Naive B cell (primary cell): ENCODE data around the gene PTDSS2. TPM values are rescaled to one million over a fixed set of nuclear protein-coding genes. Genes with fewer than 3 reads are reported as not detected.

Source experiments
- ATAC-seq, 2 donors: fragments of 150-1000 bp; cut with Tn5 transposase; 2 replicates each; pipeline ENCODE4 v1.10.0; 2021; ENCODE audit warnings: low read depth in 2 of 2, mild to moderate bottlenecking in 2 of 2, moderate library complexity in 2 of 2
- DNase-seq: peaks from one replicate; pipeline ENCODE4 v3.0.0; 2022
- H3K27ac Mint-ChIP-seq, 6 donors: one replicate each; pipeline ENCODE4 v1.8.0; 2020 to 2022; ENCODE audit warnings: mild to moderate bottlenecking in 6 of 6, mixed read lengths in 6 of 6, moderate library complexity in 5 of 6, inconsistent platforms in 2 of 6
- H3K27me3 Mint-ChIP-seq, 3 donors: one replicate each; pipeline ENCODE4 v1.8.0; 2021 to 2022; ENCODE audit warnings: mixed read lengths in 3 of 3, mild to moderate bottlenecking in 1 of 3
- H3K36me3 Mint-ChIP-seq, 2 donors: one replicate each; pipeline ENCODE4 v1.8.0; 2020 to 2022; ENCODE audit warnings: mixed read lengths in 2 of 2, inconsistent platforms in 1 of 2, mild to moderate bottlenecking in 1 of 2
- H3K4me1 Mint-ChIP-seq, 3 donors: one replicate each; pipeline ENCODE4 v1.8.0; 2020 to 2022; ENCODE audit warnings: mixed read lengths in 3 of 3, inconsistent platforms in 1 of 3, mild to moderate bottlenecking in 1 of 3, moderate library complexity in 1 of 3
- H3K4me3 Mint-ChIP-seq, 8 donors: one replicate each; pipeline ENCODE4 v1.8.0; 2020 to 2022; ENCODE audit warnings: mild to moderate bottlenecking in 8 of 8, mixed read lengths in 8 of 8, moderate library complexity in 8 of 8, inconsistent platforms in 2 of 8
- H3K9me3 Mint-ChIP-seq, 7 donors: one replicate each; pipeline ENCODE4 v1.8.0; 2020 to 2022; ENCODE audit warnings: mixed read lengths in 7 of 7, mild to moderate bottlenecking in 5 of 7, inconsistent platforms in 2 of 7, moderate library complexity in 1 of 7
- polyA plus RNA-seq, 6 donors: library from polyadenylated mRNA; unstranded; fragments of 300-500 nt; fragmentation: Illumina TruSeq; gene quantifications; one replicate each; pipeline ENCODE4 v1.2.3, GENCODE V29; 2021; ENCODE audit warnings: low read depth in 6 of 6

The PTDSS2 gene
- polyA plus RNA-seq, 6 donors from 2014 or later = 5.5 to 12.3 (median 10.3) TPM

DNA sequence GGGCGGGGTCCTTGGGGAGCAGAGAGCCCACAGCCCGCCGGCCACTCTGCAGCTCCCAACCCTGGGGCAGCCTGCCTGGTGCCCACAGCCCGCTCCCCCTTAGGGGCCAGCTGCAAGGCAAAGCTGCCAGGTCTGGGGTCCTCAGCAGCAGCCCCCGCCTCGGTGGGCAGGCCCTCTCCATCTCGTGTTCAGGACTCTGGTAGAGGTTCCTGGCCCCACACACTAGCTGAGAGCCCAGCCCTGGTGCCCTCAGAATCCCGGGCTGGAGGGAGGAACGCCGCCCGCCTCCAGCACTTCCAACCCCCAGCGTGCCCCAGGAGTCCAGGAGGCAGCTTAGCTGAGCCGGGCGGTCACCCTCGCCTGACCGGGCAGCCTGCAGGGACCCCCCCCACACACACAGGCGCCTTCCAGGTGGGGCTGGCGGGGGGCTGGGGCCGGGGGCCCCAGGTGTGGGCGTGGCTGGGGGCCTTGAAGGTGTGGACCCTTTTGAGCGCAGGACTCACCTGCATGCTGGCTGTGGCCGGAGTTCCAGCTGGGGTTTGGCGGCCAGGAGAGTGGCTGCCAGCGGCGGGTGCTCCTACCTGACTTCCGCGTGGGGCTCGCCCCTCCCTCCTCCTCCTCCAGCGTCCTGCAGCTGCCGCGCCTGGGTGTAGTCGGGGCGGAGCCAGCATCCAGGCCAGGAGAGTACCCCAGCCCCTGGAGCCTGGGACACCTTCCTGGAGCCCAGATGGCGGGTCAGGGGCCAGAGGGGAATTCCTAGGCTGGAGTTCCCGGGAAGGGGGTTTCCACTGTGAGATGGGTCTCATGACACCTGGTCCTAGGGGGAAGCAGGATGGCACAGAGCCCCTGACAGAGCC, 8.4 kb upstream of the PTDSS2 start, which contains the start of gene ANO9:
Gene ANO9, minus strand, starts transcription at position 594 of the 857 bp plus-strand sequence. Its CDS starts 85 bp downstream, at position 509.
- peak; percentile 39 for DNase-seq
- H3K9me3 Mint-ChIP-seq = no peaks in the 10 kb centered on the region
- H3K36me3 Mint-ChIP-seq = no peaks in the 10 kb centered on the region
- peaks cover 0 to 12% (median 0%) of the 10 kb centered on the region in 3 donors for H3K27me3 Mint-ChIP-seq
- ATAC-seq = peak; percentile 87 to 88
- H3K4me3 Mint-ChIP-seq = peak within 1 kb of the TSS; percentile 43 to 83 (median 66)
- peaks cover 0 to 25% (median 5%) of the 10 kb centered on the region in 3 donors for H3K4me1 Mint-ChIP-seq
- H3K27ac Mint-ChIP-seq = peak within 1 kb of the TSS in 3 of 6 donors; percentile 59 to 80 (median 64)

DNA sequence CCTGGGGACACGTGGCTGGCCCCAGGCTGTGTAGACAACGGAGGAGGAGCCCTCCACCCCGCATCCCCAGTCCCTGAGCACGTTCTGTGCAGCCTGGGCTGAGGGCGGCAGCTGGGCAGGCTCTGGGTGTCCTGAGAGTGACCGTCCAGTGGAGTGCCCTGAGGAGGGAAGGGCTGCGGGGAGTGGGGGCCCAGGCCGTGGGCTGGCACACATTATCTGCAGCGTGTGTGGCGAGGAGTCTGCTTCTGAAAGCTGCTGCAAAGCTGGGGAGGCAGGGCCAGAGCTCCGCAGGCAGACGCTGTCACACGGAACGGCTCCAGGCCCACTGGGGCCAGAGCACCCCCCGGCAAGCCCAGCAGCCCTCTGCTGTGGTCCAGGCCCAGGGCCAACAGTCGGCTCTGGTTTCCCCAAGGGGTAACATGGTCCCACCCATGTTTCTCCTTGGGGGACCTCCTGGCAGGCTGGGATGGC, 7.4 kb upstream of the PTDSS2 start:
- peak overlapping the region in 1 of 6 donors; percentile 64 for H3K27ac Mint-ChIP-seq
- no peak for DNase-seq
- H3K36me3 Mint-ChIP-seq = no peaks in the 10 kb centered on the region
- H3K27me3 Mint-ChIP-seq = peaks cover 0 to 12% (median 0%) of the 10 kb centered on the region in 3 donors
- no peaks in the 10 kb centered on the region for H3K9me3 Mint-ChIP-seq
- no peak for ATAC-seq
- peaks cover 0 to 19% (median 5%) of the 10 kb centered on the region in 3 donors for H3K4me1 Mint-ChIP-seq
- H3K4me3 Mint-ChIP-seq = peak overlapping the region in 1 of 8 donors; percentile 22

DNA sequence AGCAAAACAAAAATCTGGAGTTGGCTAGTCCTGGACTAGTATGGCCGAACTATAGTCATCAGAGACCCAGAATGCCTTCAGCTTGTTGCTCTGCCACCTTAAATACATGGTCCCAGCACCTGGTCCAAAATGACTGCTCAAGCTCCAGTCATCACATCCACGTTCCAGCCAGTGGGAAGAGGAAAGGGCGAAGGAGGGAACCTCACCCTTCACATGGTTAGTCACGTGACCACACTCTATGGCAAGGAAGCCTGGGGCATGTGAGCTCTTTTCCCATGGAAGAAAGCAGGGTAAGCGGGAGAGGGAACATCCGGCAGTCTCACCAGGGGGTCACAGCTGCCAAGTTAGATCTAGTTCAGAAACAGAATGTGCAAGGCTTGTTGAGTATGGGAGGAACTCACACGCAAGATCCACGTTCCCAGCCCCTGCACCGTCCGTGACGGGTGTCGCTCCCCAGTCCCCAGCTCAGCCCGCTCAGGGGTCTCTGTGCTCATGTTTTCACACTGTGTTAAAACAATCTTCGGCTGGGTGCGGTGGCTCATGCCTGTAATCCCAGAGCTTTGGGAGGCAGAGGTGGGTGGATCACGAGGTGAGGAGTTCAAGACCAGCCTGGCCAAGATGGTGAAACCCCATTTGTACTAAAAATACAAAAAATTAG, 6.4 kb upstream of the PTDSS2 start:
- H3K27me3 Mint-ChIP-seq = peaks cover 0 to 12% (median 0%) of the 10 kb centered on the region in 3 donors
- no peak overlapping the region for H3K4me3 Mint-ChIP-seq
- no peaks in the 10 kb centered on the region for H3K36me3 Mint-ChIP-seq
- H3K9me3 Mint-ChIP-seq = no peaks in the 10 kb centered on the region
- no peak for DNase-seq
- ATAC-seq = no peak
- peak overlapping the region in 4 of 6 donors; percentile 31 to 92 (median 66) for H3K27ac Mint-ChIP-seq
- H3K4me1 Mint-ChIP-seq = peaks cover 3 to 27% (median 11%) of the 10 kb centered on the region in 3 donors

DNA sequence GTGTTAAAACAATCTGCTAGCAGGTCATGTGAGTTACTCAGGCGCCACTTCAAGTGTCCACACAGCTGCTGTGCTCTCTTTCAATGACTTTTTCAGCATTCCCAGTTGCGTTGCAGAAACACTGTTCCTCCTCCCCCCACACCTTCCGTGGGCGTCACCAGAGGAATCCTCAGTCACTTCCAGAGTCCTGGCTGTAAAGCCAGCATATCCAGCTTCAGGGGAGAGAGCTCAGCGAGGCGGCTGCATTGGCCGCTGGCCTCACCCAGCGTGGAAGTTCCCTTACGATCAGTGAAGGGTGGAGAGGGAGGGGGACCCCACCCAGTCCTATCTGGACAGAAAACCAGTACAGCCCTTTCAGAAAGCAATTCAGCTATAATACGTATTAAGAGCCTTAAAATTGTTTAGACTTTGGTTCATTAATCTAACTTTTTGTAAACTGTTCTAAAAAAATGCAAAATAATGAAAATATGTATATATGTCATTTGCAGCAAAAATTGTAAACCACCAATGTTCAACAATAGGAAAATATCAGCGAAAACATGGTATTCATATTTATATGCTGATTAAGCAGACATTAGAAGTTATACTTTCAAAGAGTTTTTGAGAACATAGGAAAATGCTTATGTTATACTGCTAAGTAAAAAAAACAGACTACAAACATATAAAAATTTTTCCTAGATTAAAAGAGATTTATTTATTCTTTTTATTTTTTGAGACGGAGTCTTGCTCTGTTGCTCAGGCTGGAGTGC, 5.5 kb upstream of the PTDSS2 start:
- H3K27me3 Mint-ChIP-seq = peaks cover 0 to 12% (median 0%) of the 10 kb centered on the region in 3 donors
- H3K27ac Mint-ChIP-seq = no peak overlapping the region
- peak overlapping the region in 1 of 8 donors; percentile 12 for H3K4me3 Mint-ChIP-seq
- ATAC-seq (no peak), DNase-seq (no peak)
- H3K9me3 Mint-ChIP-seq = no peaks in the 10 kb centered on the region
- H3K36me3 Mint-ChIP-seq = no peaks in the 10 kb centered on the region
- peaks cover 4 to 28% (median 13%) of the 10 kb centered on the region in 3 donors for H3K4me1 Mint-ChIP-seq

DNA sequence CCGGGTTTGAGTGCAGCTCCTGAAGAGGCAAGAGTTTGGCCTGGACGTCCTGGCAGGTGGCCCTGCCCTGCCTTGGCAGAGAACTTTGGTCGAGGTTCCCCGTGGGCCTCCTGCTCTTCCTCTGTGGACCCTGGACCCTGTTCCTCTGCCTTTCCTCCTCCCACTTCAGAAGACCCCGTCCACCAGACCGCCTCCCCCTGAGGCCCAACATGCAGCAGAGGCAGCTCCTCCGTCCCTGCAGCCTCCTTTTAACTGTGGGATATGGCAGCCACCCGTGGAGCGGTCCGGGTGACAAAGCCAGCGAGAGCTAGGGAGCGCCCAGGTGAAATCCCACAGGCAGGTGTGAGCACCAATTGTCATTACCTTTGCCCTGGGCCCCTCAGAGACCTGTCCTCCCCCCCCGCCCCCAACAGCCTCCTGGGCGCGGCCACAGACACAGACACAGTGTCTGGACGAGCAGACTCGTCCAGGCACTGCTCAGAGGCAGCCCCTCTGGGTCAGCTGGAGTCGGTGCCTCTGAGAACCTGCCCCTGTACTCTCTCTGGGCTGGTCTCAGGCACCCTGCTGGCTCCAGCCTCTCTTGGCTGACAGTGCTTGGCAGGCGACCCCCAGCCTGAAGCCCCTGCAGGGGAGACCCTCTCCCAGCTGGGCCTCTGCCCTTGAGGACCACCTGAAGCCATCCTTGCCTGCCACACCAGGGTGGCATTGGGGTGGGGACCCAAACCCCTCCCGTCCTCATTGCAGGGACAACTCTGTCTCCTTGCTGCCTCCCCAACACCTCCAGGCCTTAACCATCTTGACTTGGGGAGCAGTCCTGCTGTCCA, 4.1 kb upstream of the PTDSS2 start:
- peaks cover 0 to 5% of the 10 kb centered on the region in 2 donors for H3K36me3 Mint-ChIP-seq
- no peaks in the 10 kb centered on the region for H3K9me3 Mint-ChIP-seq
- peaks cover 9 to 25% (median 14%) of the 10 kb centered on the region in 3 donors for H3K4me1 Mint-ChIP-seq
- H3K27ac Mint-ChIP-seq = no peak overlapping the region
- DNase-seq (no peak), ATAC-seq (no peak)
- peaks cover 0 to 9% (median 0%) of the 10 kb centered on the region in 3 donors for H3K27me3 Mint-ChIP-seq
- peak overlapping the region in 3 of 8 donors; percentile 20 to 63 (median 53) for H3K4me3 Mint-ChIP-seq

DNA sequence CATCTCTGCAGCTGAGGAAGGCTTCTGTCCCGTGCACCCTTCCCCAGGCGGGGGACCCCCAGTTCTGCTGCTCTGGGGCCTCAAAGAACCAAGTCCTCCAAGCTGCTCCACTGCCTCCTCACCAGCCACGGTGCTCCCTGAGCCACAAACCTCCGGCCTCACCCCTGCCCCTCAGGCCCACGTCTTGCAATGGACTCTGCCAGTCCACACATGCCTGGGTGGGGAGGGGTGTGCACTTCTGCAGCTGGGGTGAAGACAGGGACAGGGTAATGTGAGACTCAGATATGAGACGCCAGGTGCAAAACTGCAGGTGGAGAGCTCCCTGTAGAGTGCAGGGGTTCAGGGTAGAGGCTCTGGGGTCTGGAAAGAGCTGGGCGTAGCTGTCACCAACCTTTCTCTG, 3.2 kb upstream of the PTDSS2 start:
- no peak for ATAC-seq
- peak overlapping the region in 3 of 6 donors; percentile 21 to 98 (median 30) for H3K27ac Mint-ChIP-seq
- DNase-seq = no peak
- H3K4me3 Mint-ChIP-seq = peak overlapping the region in 4 of 8 donors; percentile 5 to 48 (median 32)
- H3K9me3 Mint-ChIP-seq = no peaks in the 10 kb centered on the region
- peaks cover 0 to 6% (median 0%) of the 10 kb centered on the region in 3 donors for H3K27me3 Mint-ChIP-seq
- peaks cover 16 to 30% (median 19%) of the 10 kb centered on the region in 3 donors for H3K4me1 Mint-ChIP-seq
- H3K36me3 Mint-ChIP-seq = peaks cover 0 to 8% of the 10 kb centered on the region in 2 donors

DNA sequence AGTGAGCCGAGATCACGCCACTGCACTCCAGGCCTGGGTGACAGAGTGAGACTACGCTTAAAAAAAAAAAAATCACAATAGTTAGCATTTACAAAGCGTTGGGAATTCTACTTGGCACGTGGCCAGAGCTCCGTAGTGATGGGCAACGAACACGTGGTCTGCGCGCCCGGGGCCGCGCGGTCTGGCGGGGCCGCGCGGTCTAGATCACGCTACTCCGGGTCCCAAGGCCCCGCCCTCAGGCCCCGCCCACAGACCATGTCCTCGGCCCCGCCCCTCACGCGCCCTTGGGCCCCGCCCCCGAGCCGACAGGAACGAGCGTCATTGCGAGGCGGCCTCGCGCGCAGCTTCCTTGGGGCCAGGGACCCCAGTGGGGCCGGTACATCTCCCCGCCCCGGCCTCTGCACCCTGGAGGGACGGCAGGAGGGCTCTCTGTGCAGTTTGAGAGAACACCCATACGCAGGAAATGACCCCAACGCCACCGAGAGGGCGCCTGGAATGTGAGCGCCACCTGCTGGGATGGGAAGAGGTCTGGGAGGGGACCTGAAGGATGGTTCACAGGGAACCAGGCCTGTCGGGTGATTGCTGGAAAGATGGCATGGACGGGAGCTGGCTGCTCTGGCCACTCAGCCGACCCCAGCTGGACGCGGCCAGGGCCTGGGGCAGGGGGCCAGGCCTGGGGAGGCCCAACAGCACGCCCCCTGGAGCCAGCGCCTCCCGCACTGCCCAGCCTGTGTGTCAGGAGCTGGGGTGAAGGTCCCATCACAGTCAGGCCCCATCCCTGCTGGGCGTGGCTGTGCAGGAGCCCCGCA, 2.0 kb upstream of the PTDSS2 start:
- Mint-ChIP-seq H3K27ac (peak overlapping the region; percentile 93 to 99 (median 98)), H3K27me3 (peaks cover 0 to 6% (median 0%) of the 10 kb centered on the region in 3 donors), H3K36me3 (peaks cover 0 to 8% of the 10 kb centered on the region in 2 donors), H3K4me3 (peak overlapping the region; percentile 88 to 97 (median 94)), H3K4me1 (peaks cover 26 to 41% (median 28%) of the 10 kb centered on the region in 3 donors), H3K9me3 (no peaks in the 10 kb centered on the region)
- DNase-seq (peak; percentile 93), ATAC-seq (peak; percentile 62 to 66)

DNA sequence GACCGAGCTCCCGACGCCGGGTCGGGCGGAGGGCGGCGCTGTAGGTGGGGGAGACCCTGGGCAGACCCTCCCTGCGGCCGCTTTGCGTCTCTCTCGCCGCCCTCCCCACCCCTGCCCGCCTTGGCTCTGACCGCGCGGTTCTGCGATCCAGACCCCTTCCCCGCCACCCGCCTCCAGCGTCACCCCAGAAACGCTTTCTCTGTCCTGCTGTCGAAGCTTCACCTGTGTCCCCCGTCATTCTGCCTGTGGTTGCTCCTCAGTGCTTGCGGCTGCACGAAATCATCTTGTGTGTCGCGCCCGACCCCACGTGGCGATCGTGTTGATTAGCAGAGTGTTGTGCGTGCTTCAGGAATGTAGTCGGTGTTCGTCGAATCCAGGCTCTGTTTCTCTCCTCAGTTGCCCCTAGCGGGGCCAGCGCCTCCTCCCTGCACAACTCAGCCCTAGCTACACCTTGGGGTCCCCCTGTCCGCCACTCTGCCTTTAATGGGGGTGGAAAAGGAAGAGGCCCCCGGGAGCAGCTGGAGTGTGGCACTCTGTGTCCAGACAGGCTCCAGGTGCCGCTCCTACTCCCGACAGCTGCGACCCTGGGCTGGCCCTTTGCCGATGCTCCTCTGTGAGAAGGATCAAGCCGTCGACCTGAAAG, 851 bp downstream of the PTDSS2 start:
- H3K4me3 Mint-ChIP-seq = peak overlapping the region; percentile 87 to 98 (median 96)
- no peaks in the 10 kb centered on the region for H3K27me3 Mint-ChIP-seq
- no peaks in the 10 kb centered on the region for H3K9me3 Mint-ChIP-seq
- peak overlapping the region; percentile 74 to 98 (median 92) for H3K27ac Mint-ChIP-seq
- H3K36me3 Mint-ChIP-seq = peaks cover 0 to 8% of the 10 kb centered on the region in 2 donors
- ATAC-seq (peak; percentile 24 to 45), DNase-seq (peak; percentile 58)
- H3K4me1 Mint-ChIP-seq = peaks cover 33 to 41% (median 39%) of the 10 kb centered on the region in 3 donors

DNA sequence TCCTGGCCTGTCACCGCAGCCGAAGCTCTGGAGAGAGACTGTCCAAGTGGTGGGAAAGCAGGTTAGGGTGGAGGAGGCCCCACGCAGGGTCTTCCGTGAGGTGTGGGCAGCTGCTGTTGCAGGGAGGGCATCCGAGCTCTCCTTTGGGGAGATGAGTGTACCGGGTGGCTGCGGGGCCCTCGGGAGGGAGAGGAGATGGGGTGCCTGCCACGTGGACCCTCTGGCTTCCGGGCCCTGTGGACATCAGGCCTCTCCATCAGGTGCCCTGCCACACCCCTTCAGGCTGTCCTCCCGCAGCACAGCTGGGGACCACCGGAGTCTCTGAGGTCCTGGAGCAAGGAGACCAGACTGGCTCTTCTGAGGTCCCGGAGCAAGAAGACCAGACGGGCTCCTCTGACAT, 1.7 kb downstream of the PTDSS2 start:
- no peak for ATAC-seq
- Mint-ChIP-seq H3K4me3 (peak overlapping the region; percentile 87 to 98 (median 96)), H3K4me1 (peaks cover 39 to 44% (median 41%) of the 10 kb centered on the region in 3 donors), H3K27ac (peak overlapping the region in 3 of 6 donors; percentile 74 to 98 (median 91)), H3K36me3 (peaks cover 0 to 8% of the 10 kb centered on the region in 2 donors), H3K9me3 (no peaks in the 10 kb centered on the region), H3K27me3 (no peaks in the 10 kb centered on the region)
- no peak for DNase-seq

DNA sequence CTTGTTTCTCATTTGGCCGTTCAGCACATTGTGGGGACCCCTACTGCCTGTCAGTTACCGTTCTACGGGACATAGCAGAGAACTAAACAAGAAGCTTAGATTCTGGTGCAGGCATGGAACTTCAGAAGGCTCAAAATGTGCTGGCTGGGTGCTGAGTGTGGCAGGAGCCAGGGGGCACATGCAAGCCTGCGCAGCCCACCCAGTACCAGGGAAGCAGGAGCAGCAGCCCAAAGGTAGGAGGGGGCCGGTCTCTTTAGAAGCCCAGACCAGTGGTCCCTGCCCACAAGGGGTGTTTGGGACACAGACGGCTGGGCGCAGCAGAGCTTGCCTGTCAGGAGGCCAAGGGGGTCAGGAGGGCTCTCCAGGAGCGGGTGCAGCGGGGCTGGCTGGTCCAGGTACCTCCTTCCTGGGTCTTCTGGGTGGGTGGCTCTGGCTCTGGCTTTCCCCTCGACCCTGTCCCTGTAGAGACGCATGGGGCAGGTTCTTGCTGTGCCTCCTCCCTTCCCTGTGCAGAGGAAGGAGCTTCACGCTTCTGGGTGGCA, 2.2 kb downstream of the PTDSS2 start:
- peaks cover 44 to 50% (median 45%) of the 10 kb centered on the region in 3 donors for H3K4me1 Mint-ChIP-seq
- no peaks in the 10 kb centered on the region for H3K27me3 Mint-ChIP-seq
- peak overlapping the region in 5 of 8 donors; percentile 26 to 88 (median 54) for H3K4me3 Mint-ChIP-seq
- H3K36me3 Mint-ChIP-seq = peaks cover 0 to 8% of the 10 kb centered on the region in 2 donors
- H3K27ac Mint-ChIP-seq = peak overlapping the region in 2 of 6 donors; percentile 52 to 57
- H3K9me3 Mint-ChIP-seq = no peaks in the 10 kb centered on the region
- ATAC-seq (no peak), DNase-seq (no peak)
